ENCODE data around the gene MEFV.
"Not testable (repeated sequence)": the region's sequence is repeated elsewhere in the genome, so short reads cannot be mapped to it uniquely, and the experiment has no call there.

The MEFV gene

DNA sequence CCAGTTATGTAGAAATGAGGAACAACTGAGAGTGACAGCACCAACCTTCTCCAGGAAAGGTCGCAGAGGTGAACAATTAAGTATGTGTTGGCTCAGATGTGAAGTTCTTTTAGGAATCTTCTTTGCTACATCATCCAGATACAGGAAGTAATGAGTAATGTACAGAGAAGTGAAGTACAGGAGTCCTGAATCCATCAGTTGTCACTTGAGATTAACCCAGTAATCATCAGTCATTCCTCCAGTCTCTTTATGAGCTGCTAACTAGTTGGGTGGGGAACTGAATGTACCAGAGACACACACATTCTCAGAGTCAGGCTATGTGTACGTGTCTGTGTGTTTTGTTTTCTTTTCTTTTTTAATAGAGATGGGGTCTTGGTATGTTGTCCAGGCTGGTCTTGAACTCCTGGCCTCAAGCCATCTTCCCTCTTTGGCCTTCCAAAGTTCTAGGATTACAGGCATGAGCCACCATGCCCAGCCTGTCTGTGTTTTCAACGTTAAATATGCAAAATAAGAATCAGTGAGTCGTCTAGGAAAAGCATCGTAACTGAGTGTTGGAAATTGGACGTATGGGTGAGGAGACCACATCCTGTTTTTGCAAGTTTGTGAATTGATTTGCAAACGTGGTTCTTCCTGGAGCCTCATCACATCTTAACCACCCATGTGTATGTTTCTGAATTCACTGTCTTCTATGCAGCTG is 41.4 kb downstream of the MEFV start:
- no peak for DNase-seq

DNA sequence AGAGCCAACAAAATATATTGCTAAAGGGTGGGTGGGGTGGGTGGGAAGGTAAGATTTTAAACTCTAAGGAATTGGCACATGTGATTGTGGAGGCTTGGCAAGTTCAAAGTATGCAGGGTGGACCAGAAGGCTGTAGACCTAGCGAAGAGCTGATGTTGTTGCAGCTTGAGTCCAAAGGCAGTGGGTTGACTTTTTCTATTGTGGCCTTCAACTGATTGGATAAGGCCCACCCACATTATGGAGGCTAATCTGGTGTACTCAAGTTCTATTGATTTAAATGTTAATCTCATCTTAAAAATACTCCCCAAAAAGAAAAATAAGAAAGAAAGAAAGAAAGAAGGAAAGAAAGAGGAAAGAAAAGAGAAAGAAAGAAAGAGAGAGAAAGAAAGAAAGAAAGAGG is 43.9 kb downstream of the MEFV start:
- DNase-seq = no peak

DNA sequence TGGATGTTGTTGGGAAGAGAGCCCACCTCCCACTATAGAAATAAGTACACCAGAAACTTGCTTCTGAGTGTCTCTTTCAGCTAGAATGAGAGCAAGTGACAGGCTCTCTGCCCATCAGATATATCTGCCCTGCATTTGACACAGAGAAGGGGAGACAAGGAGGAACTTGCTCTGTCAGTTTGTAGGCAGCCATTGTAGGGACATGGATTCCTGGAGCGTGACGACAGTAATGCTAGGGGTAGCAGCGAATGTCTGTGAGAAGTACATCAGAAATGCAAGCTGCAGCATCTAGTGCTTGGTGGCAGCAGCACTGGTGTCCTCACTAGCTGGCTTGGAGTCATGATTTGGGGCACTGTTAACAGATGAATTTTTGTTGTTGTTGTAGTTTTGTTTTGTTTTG is 44.4 kb downstream of the MEFV start:
- no peak for DNase-seq

DNA sequence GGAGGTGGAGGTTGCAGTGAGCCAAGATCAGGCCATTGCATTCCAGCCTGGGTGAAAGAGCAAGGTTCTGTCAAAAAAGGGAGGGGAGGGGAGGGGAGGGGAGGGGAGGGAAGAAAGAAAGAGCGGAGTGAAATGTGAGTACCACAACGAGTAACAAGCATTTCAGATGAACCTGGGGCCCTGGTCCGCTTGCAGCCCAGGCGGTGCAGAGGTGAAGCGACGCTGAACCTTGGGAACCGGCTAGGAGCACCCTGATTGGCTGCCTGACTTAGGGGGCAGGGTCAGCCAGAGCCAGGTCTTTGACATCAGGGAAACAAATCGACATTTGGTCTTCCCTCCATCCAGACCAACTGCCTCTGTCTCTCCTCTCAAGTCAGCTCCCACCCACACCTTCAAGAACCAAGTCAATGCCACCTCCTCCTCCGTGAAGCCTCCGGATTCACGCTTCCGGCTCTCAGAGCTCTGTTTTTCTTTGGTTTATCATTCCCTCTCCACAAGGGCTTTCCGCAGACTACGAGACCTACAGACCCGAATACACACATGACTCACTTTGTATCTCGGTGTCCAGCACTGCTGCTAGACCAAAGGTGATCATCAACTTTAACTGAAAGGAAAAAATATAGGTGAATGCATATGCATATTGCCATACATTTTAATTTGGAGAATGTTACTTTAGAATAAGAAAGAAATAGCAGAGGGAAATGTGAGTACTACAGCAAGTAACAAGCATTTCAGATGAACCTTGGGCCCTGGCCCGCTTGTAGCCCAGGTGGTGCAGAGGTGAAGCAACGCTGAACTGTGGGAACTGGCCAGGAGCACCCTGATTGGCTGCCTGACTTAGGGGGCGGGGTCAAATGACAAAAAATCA is 49.1 kb downstream of the MEFV start:
- DNase-seq = no peak

DNA sequence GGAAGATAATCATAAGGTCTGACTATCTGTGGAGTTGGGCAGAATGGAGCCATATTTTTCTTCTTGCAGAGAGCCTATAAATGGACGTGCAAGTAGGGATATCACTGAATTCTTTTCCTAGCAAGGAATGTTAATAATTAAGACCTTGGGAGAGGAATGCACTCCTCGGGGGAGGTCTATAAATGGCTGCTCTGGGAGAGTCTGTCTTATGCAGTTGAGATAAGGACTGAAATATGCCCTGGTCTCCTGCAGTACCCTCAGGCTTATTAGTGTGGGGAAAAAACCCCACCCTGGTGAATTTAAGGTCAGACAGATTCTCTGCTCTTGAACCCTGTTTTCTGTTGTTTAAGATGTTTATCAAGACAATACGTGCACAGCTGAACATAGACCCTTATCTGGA is 50.5 kb downstream of the MEFV start:
- DNase-seq = not testable (repeated sequence)

DNA sequence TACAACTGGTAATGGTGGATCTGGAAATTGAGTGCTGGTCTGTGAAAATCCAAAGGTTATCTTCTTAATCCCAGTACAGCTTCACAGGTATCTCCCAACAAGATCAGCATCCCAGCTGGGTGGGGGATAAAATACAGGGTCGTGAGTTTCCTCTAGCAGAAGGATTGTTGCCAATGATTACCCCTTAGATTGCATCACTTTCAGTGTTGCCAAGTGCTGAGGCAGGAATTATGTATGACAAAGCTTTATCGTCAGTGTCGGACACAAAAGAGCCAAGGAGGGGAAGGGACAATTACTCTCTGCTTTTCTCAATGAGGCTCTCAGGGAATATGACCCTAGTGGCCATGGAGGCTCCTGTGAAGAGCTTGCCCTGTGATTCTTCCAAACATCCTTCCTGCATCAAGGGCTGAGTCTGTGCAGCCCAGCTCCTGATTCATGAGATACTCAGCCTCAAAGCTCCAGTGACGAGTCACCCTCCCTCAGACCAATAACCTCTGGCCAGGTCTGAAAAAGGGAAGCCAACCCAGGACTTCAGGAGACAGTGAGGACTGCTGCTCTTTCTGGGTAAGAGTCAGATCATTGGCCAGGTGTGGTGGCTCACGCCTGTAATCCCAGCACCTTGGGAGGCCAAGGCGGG is 53.4 kb downstream of the MEFV start:
- DNase-seq = no peak

DNA sequence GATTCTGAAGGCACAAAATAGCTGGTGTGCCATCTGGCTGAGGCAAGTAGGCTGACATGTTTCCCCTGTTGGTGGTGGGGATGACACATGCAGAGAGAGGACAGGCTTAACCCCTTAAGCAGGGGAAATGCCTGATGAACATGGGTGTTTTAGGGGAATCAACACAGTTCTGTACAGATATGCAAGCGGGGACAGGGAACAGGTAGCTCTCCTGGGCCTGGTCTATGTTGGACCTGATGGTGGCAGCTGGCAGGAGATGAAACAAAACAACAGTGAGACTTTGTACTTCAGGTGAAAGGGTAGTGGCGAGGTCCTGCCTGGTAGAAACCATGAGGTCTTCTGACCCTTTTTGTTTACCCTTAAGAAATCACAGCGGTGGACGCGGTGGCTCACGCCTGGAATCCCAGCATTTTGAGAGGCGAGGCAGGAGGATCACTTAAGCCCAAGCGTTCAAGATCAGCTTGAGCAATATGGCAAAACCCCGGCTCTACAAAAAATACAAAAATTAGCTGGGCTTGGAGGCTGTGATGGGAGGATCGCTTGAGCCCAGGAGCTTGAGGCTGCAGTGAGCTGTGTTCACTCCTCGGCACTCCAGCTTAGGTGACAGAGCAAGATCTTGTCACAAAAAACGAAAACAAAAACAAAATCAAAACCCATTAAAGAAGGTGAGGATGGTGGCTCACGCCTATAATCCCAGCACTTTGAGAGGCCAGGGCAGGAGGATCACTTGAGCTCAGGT is 57.9 kb downstream of the MEFV start:
- no peak for DNase-seq

DNA sequence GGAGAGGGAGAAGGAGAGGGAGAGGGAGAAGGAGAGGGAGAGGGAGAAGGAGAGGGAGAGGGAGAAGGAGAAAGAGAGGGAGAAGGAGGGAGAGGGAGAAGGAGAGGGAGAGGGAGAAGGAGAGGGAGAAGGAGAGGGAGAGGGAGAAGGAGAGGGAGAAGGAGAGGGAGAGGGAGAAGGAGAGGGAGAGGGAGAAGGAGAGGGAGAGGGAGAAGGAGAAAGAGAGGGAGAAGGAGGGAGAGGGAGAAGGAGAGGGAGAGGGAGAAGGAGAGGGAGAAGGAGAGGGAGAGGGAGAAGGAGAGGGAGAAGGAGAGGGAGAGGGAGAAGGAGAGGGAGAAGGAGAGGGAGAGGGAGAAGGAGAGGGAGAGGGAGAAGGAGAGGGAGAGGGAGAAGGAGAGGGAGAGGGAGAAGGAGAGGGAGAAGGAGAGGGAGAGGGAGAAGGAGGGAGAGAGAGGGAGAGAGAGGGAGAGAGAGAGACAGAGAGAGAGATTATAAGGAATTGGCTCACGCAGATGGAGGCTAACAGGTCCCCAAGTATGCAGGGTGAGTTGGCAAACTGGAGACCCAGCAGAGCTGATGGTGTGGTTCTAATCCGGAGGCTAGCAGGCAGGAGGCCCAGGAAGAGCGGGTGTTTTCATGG is 58.6 kb downstream of the MEFV start:
- DNase-seq = not testable (repeated sequence)

DNA sequence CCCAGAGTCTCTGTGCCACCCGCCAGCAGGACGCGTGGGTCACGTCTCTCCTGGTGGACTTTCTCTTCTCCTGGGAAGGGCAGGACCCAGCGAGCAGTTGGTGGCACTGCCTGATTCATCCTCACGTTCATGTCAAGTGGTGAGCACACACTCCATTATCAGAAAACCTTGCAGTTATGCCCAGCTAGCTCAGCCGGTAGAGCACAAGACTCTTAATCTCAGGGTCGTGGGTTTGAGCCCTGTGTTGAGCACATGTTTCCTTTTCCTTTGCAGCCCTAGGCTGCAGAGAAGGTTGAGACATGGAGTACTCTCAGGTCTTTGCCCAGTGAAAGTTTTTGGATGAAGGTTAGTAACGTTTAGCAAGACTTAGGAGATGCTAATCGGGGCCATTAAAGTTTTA is 60.5 kb downstream of the MEFV start:
- DNase-seq = no peak

DNA sequence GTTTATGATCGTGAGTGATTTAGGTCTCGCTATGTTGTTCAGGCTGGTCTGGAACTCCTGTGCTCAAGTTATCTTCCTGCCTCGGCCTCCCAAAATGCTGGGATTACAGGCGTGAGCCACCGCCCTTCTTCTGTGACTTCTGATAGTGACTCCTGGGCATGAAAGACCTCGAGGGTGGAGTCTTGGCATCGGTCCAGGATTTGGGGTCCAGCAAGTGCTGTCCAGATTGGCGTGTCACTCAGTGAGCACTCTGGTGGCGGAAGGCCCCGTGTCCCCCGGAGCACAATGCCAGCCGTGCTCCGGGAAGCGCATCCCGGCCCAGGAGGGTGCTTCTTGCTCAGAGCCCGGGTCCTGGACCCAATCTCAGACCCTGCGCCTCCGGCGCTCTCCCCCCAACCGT is 61.6 kb downstream of the MEFV start:
- no peak for DNase-seq

DNA sequence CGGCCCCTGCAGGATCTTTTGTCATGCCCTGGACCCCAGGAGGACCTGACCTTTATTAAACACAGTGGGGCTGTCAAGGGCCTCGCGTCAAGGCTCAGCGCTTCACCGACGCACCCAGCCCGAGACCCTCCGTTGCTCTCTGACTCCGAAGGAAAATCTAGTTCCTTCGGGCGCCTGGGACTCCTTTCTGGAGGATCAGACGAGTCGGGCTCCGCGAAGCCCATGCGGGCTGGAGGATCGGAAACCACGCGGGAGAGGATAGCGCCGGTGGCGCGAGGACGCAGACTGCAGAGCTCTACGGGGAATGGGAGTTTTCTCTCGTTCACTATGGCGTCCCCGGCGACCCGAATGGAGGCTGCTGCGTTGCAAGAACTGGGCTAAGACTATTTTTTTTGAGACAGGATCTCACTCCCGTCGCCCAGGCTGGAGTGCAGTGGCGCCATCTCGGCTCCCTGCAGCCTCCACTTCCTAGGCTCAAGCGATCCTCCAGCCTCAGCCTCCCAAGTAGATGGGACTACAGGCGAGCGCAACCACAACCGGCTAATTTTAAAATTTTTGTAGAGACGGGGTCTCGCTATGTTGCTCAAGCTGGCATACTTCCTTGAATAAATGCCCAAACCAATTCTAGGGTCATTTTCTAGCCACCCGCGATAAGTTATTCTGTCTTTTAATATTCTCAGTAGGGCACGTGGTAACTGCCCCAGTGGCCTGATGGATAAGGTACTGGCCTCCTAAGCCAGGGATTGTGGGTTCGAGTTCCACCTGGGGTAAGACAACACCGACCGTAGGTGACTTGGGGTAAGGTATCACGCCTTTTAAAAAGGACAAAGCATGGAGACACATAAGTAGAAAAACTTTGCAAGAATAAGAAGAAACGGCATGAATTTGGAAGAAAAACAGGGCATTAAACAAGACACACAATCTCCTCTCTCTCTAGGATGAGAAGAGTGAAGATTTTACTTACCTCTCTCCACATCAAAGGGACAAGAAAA is 62.9 kb downstream of the MEFV start:
- DNase-seq = no peak

DNA sequence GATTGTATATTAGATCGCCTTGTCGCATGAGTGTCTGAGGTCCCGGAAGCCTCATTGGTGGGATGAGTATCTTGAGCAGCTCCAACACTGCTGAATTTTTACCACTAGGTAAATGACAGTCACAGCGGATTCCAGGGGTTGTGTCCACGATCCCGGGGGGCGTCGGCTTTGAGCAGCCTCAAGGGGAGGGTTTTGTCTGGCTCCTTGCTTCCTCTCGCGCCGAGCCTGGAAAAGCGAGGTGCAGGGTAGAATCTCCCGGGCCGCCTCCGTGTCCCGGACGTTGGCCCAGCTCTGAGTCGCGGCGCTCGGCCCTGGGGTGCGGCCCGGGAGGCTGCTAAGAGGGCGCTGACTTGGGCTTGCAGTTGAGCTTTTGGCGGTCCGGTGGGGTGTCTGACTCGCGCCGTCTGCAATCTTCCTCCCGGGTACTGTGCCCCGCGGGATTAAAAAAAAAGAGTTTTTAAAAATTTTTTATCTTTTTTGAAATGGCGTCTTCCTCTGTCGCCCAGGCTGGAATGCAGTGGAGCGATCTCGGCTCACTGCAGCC is 63.9 kb downstream of the MEFV start:
- DNase-seq = no peak
